Suppressor macrophage (primary cell): ENCODE data around the gene USP33.
"Not testable (repeated sequence)": the region's sequence is repeated elsewhere in the genome, so short reads cannot be mapped to it uniquely, and the experiment has no call there.

Experiments used
- DNase-seq, 4 experiments: peaks; one replicate each; pipeline ENCODE4 v3.0.0-alpha.2; 2020 to 2022

Gene USP33

GRCh38 chr1:77671836-77672235 lies 87.8 kb downstream of the USP33 start:
- DNase-seq = no peak

GRCh38 chr1:77670330-77670729 lies 89.3 kb downstream of the USP33 start:
- DNase-seq = no peak

- no peak for DNase-seq
These were observed 90.7 kb downstream of the USP33 start for GRCh38 chr1:77668924-77669449.

GRCh38 chr1:77664939-77665516 lies 94.6 kb downstream of the USP33 start:
- DNase-seq = no peak

- no peak for DNase-seq
These were observed 98.0 kb downstream of the USP33 start for GRCh38 chr1:77661696-77662095.

- DNase-seq = no peak
These were observed 99.6 kb downstream of the USP33 start for GRCh38 chr1:77659879-77660593.

GRCh38 chr1:77658271-77658670 lies 101.4 kb downstream of the USP33 start:
- DNase-seq = no peak

GRCh38 chr1:77655431-77655974 lies 104.1 kb downstream of the USP33 start:
- DNase-seq = no peak

- no peak for DNase-seq
These were observed 106.6 kb downstream of the USP33 start for GRCh38 chr1:77652970-77653516.

- no peak for DNase-seq
These were observed 107.4 kb downstream of the USP33 start for GRCh38 chr1:77652268-77652667.

- no peak for DNase-seq
These were observed 110.5 kb downstream of the USP33 start for GRCh38 chr1:77649127-77649526.

GRCh38 chr1:77646224-77646623 lies 113.4 kb downstream of the USP33 start:
- DNase-seq = not testable (repeated sequence)
